Activated CD4-positive, alpha-beta T cell treated with anti-CD3 and anti-CD28 coated beads, Interleukin-10, Interleukin-2, amounts not matched to agents 100 ng/mL and 50 ng/mL, durations not matched to agents 16 hours and 8 hours (primary cell): ENCODE measurements around the gene TAF1B.

Source experiments
- DNase-seq: peaks from one replicate; pipeline ENCODE4 v3.0.0-alpha.2; 2020

Gene TAF1B

GRCh38 chr2:9944330-9944758, 101.1 kb downstream of the TAF1B start:
- no peak for DNase-seq

GRCh38 chr2:9945596-9945995, 102.3 kb downstream of the TAF1B start:
- DNase-seq, result no peak

- no peak for DNase-seq
Observed at GRCh38 chr2:9946076-9946475, 102.8 kb downstream of the TAF1B start.

- no peak for DNase-seq
Observed at GRCh38 chr2:9946818-9947217, 103.5 kb downstream of the TAF1B start.

GRCh38 chr2:9948721-9949120, 105.4 kb downstream of the TAF1B start:
- no peak for DNase-seq

GRCh38 chr2:9949239-9949991, 106.1 kb downstream of the TAF1B start:
- DNase-seq, result no peak

- DNase-seq, result no peak
Observed at GRCh38 chr2:9949992-9950520, 106.8 kb downstream of the TAF1B start.

GRCh38 chr2:9950521-9951271, 107.4 kb downstream of the TAF1B start:
- DNase-seq, result peak; percentile 40

GRCh38 chr2:9951272-9951521, 107.9 kb downstream of the TAF1B start:
- no peak for DNase-seq

- peak; percentile 95 for DNase-seq
Observed at GRCh38 chr2:9951522-9952285, 108.4 kb downstream of the TAF1B start, which contains the start of gene GRHL1. TSS of gene GRHL1 (plus strand) at chr2:9951693. CDS start at chr2:9951834, 141 bp downstream.

- DNase-seq, result no peak
Observed at GRCh38 chr2:9952286-9952737, 109.0 kb downstream of the TAF1B start.

- DNase-seq, result no peak
Observed at GRCh38 chr2:9952856-9953503, 109.7 kb downstream of the TAF1B start.

GRCh38 chr2:9954136-9954535, 110.9 kb downstream of the TAF1B start:
- no peak for DNase-seq

- no peak for DNase-seq
Observed at GRCh38 chr2:9958057-9958456, 114.8 kb downstream of the TAF1B start.

GRCh38 chr2:9959262-9959661, 116.0 kb downstream of the TAF1B start:
- no peak for DNase-seq

GRCh38 chr2:9961013-9961412, 117.7 kb downstream of the TAF1B start:
- DNase-seq, result no peak

- DNase-seq, result no peak
Observed at GRCh38 chr2:9964334-9964980, 121.2 kb downstream of the TAF1B start.

- peak; percentile 54 for DNase-seq
Observed at GRCh38 chr2:9965119-9965822, 122.0 kb downstream of the TAF1B start.

- DNase-seq, result no peak
Observed at GRCh38 chr2:9966491-9967022, 123.3 kb downstream of the TAF1B start.

- DNase-seq, result no peak
Observed at GRCh38 chr2:9967053-9967775, 123.9 kb downstream of the TAF1B start.
